PFSK-1 (cell line): ENCODE data around the gene EPB41L4B.

ENCODE experiments used
- POLR2AphosphoS5 ChIP-seq: IDR thresholded peaks from 2 replicates; pipeline ENCODE4 v1.6.1; 2012; ENCODE audit warnings: low read depth, mild to moderate bottlenecking, control low read depth, low read length, moderate library complexity
- REST ChIP-seq, 2 experiments: IDR thresholded peaks; 2 replicates each; pipeline versions ENCODE4 v1.6.1 to v1.8.0; 2011 to 2012; ENCODE audit warnings: low read depth in 2 of 2, low read length in 2 of 2, control low read depth in 1 of 2, inconsistent platforms in 1 of 2, mild to moderate bottlenecking in 1 of 2, moderate library complexity in 1 of 2; ENCODE audit not compliant: insufficient read depth in 1 of 2
- SIN3A ChIP-seq: IDR thresholded peaks from 2 replicates; pipeline ENCODE4 v1.6.1; 2012; ENCODE audit warnings: mild to moderate bottlenecking, low read length, moderate library complexity, borderline replicate concordance; ENCODE audit not compliant: insufficient read depth
- TAF1 ChIP-seq: IDR thresholded peaks from 2 replicates; pipeline ENCODE4 v1.6.1; 2012; ENCODE audit warnings: low read length, control low read depth, borderline replicate concordance; ENCODE audit not compliant: insufficient read depth

DNA sequence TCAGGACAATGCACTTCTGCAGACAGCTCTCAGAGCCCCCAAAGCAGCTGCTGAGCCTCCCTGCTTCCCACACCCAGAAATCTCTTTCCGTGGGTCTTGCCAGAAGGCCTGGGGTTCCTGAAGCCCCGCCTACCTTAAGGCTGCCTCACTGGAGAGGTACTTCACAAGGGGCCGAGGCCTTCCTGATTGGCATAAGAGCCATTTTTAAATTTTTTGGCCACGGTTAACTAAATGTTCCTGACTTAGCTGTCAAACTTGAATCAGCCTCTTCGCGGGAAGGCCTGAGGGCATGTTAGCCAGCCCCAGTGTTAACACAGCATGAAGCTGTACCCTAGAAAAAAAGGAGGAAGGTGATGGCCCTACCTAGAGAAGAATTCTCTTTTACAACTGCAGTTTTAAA, 20.7 kb upstream of the EPB41L4B start:
- TF ChIP-seq REST (IDR thresholded peaks at IDR 0.05; ENCODE audit: insufficient read depth in 1 of 2, low read depth in 2 of 2, low read length in 2 of 2) (no peak), TAF1 (no peak), POLR2AphosphoS5 (no peak), SIN3A (no peak)
